Parathyroid adenoma (tissue), 2 donors: ENCODE results near the gene ZNF44.

Source experiments
- H2AFZ ChIP-seq: fragments of 300-600 bp; sonication (generic); one replicate; pipeline ENCODE4 v1.7.0; 2017; ENCODE audit warnings: antibody characterized with exemption, mild to moderate bottlenecking
- H3K27ac ChIP-seq: fragments of 300-600 bp; sonication (generic); one replicate; pipeline ENCODE4 v1.7.0; 2017
- H3K27me3 ChIP-seq: fragments of 300-600 bp; sonication (generic); one replicate; pipeline ENCODE4 v1.7.0; 2017; ENCODE audit warnings: low read length; ENCODE audit not compliant: control insufficient read depth, insufficient read depth
- H3K36me3 ChIP-seq: fragments of 300-600 bp; sonication (generic); one replicate; pipeline ENCODE4 v1.7.0; 2017; ENCODE audit warnings: low read length; ENCODE audit not compliant: control insufficient read depth, insufficient read depth
- H3K4me1 ChIP-seq: fragments of 300-600 bp; sonication (generic); one replicate; pipeline ENCODE4 v1.7.0; 2017; ENCODE audit warnings: control low read depth
- H3K4me2 ChIP-seq: fragments of 300-600 bp; sonication (generic); one replicate; pipeline ENCODE4 v1.7.0; 2017; ENCODE audit warnings: low read length
- H3K4me3 ChIP-seq: fragments of 300-600 bp; sonication (generic); one replicate; pipeline ENCODE4 v1.7.0; 2017; ENCODE audit warnings: low read depth, low read length
- H3K79me2 ChIP-seq: fragments of 300-600 bp; sonication (generic); one replicate; pipeline ENCODE4 v1.7.0; 2017; ENCODE audit warnings: control low read depth
- H3K9ac ChIP-seq: fragments of 300-600 bp; sonication (generic); one replicate; pipeline ENCODE4 v1.7.0; 2017; ENCODE audit warnings: mild to moderate bottlenecking
- H3K9me3 ChIP-seq: fragments of 300-600 bp; sonication (generic); one replicate; pipeline ENCODE4 v1.7.0; 2017; ENCODE audit warnings: low read length; ENCODE audit not compliant: control insufficient read depth
- CTCF ChIP-seq: fragments of 300-600 bp; sonication (generic); IDR thresholded peaks from one replicate; pipeline ENCODE4 v1.7.0; 2017; ENCODE audit warnings: antibody characterized with exemption, mild to moderate bottlenecking
- donor health status: primary hyperparathyroidism.

The ZNF44 gene

GRCh38 chr19:12222980-12223630 lies 71.6 kb downstream of the ZNF44 start:
- Histone ChIP-seq H3K9me3 (no peaks in the 10 kb centered on the region), H3K36me3 (no peaks in the 10 kb centered on the region), H3K79me2 (peaks cover 2% of the 10 kb centered on the region)

More at GRCh38 chr19:12222980-12223630, 71.6 kb downstream of the ZNF44 start:
- Histone ChIP-seq H3K27me3 (no peaks in the 10 kb centered on the region), H3K9ac (no peak overlapping the region), H2AFZ (no peak overlapping the region), H3K4me2 (no peak overlapping the region), H3K27ac (no peak overlapping the region), H3K4me1 (no peaks in the 10 kb centered on the region), H3K4me3 (no peak overlapping the region)
- TF ChIP-seq CTCF, result no peak
